Retinal pigment epithelial cell (primary cell): Measurements from ENCODE around the gene CBX8.

Experiments used
- DNase-seq: peaks from one replicate; pipeline ENCODE4 v3.0.0-alpha.2; 2010; ENCODE audit warnings: low read depth
- H3K4me3 ChIP-seq: 2 replicates; pipeline ENCODE4 v1.5.1; 2011; ENCODE audit warnings: mild to moderate bottlenecking, low read length, control low read depth, moderate library complexity
- CTCF ChIP-seq: conservative IDR thresholded peaks from 2 replicates; pipeline ENCODE4 v1.5.1; 2011; ENCODE audit warnings: low read depth, low read length, control low read depth, inconsistent platforms

CBX8 gene

GRCh38 chr17:79790805-79791734, 5.8 kb downstream of the CBX8 start:
- no peak for DNase-seq
- no peak overlapping the region for H3K4me3 ChIP-seq
- TF ChIP-seq CTCF: no peak

- no peak overlapping the region for H3K4me3 ChIP-seq
- TF ChIP-seq CTCF: peak; percentile 55
- DNase-seq: no peak
Measured at GRCh38 chr17:79789943-79790804, 6.7 kb downstream of the CBX8 start.

- no peak overlapping the region for H3K4me3 ChIP-seq
- DNase-seq: no peak
- no peak for TF ChIP-seq CTCF
Measured at GRCh38 chr17:79788989-79789942, 7.6 kb downstream of the CBX8 start.

- H3K4me3 ChIP-seq: no peak overlapping the region
- TF ChIP-seq CTCF: no peak
- no peak for DNase-seq
Measured at GRCh38 chr17:79788455-79788854, 8.4 kb downstream of the CBX8 start.

GRCh38 chr17:79786930-79787643, 9.8 kb downstream of the CBX8 start:
- DNase-seq: no peak
- H3K4me3 ChIP-seq: no peak overlapping the region
- TF ChIP-seq CTCF: no peak
